NCI-H2171 treated with DMSO at 0.1 percent for 48 hours (cell line): ENCODE results near the gene PTAFR.

Experiments used
- DNase-seq: peaks from one replicate; lab custom pipeline; 2025; lab: John Stamatoyannopoulos, UW

The PTAFR gene

GRCh38 chr1:28118640-28119307 lies 57.7 kb downstream of the PTAFR start:
- no peak for DNase-seq

GRCh38 chr1:28115267-28115666 lies 61.2 kb downstream of the PTAFR start:
- DNase-seq, result no peak

GRCh38 chr1:28114844-28115243 lies 61.6 kb downstream of the PTAFR start:
- DNase-seq, result no peak

GRCh38 chr1:28113242-28113572 lies 63.3 kb downstream of the PTAFR start:
- DNase-seq, result no peak

- no peak for DNase-seq
Observed at GRCh38 chr1:28112388-28113241, 63.9 kb downstream of the PTAFR start.

GRCh38 chr1:28111157-28111556 lies 65.3 kb downstream of the PTAFR start:
- no peak for DNase-seq

GRCh38 chr1:28110555-28110954 lies 65.9 kb downstream of the PTAFR start:
- no peak for DNase-seq

GRCh38 chr1:28109639-28110038 lies 66.9 kb downstream of the PTAFR start:
- no peak for DNase-seq

GRCh38 chr1:28108001-28108400 lies 68.5 kb downstream of the PTAFR start:
- no peak for DNase-seq

GRCh38 chr1:28104866-28105467 lies 71.5 kb downstream of the PTAFR start:
- DNase-seq, result no peak

GRCh38 chr1:28102189-28102588 lies 74.3 kb downstream of the PTAFR start:
- DNase-seq, result no peak

- no peak for DNase-seq
Observed at GRCh38 chr1:28099050-28099769, 77.3 kb downstream of the PTAFR start.
